Measurements from ENCODE around the gene AFF3. TPM values are rescaled to one million over a fixed set of nuclear protein-coding genes. Genes with fewer than 3 reads are reported as not detected.
"Not testable (repeated sequence)": the region's sequence is repeated elsewhere in the genome, so short reads cannot be mapped to it uniquely, and the experiment has no call there.

The AFF3 gene
- total RNA-seq, 1 experiment from 2014 or later, result 4.2 TPM

GRCh38 chr2:99692785-99693184 is 449.6 kb downstream of the AFF3 start:
- in situ Hi-C loops (cut with HindIII; ENCODE audit: low pct_unique_long_range_greater_than_20kb, low sequenced_read_pairs), result no loop called here
- DNase-seq (ENCODE audit: low read depth, low spot score), result peak; percentile 6

- DNase-seq (ENCODE audit: low read depth, low spot score), result no peak
- in situ Hi-C loops (cut with HindIII; ENCODE audit: low pct_unique_long_range_greater_than_20kb, low sequenced_read_pairs), result no loop called here
These were observed 450.5 kb downstream of the AFF3 start for GRCh38 chr2:99691926-99692325.

- no peak for DNase-seq (ENCODE audit: low read depth, low spot score)
- in situ Hi-C loops (cut with HindIII; ENCODE audit: low pct_unique_long_range_greater_than_20kb, low sequenced_read_pairs), result no loop called here
These were observed 453.1 kb downstream of the AFF3 start for GRCh38 chr2:99689145-99689742.

GRCh38 chr2:99688699-99689098 is 453.7 kb downstream of the AFF3 start:
- no peak for DNase-seq (ENCODE audit: low read depth, low spot score)
- in situ Hi-C loops (cut with HindIII; ENCODE audit: low pct_unique_long_range_greater_than_20kb, low sequenced_read_pairs), result no loop called here

- no peak for DNase-seq (ENCODE audit: low read depth, low spot score)
- in situ Hi-C loops (cut with HindIII; ENCODE audit: low pct_unique_long_range_greater_than_20kb, low sequenced_read_pairs), result no loop called here
These were observed 459.9 kb downstream of the AFF3 start for GRCh38 chr2:99682275-99683060.

- in situ Hi-C loops (cut with HindIII; ENCODE audit: low pct_unique_long_range_greater_than_20kb, low sequenced_read_pairs), result no loop called here
These were observed 461.4 kb downstream of the AFF3 start for GRCh38 chr2:99680946-99681345.

GRCh38 chr2:99679518-99679917 is 462.9 kb downstream of the AFF3 start:
- no peak for DNase-seq (ENCODE audit: low read depth, low spot score)
- in situ Hi-C loops (cut with HindIII; ENCODE audit: low pct_unique_long_range_greater_than_20kb, low sequenced_read_pairs), result no loop called here

More at GRCh38 chr2:99680946-99681345, 461.4 kb downstream of the AFF3 start:
- DNase-seq (ENCODE audit: low read depth, low spot score), result no peak

GRCh38 chr2:99678625-99679024 is 463.8 kb downstream of the AFF3 start:
- in situ Hi-C loops (cut with HindIII; ENCODE audit: low pct_unique_long_range_greater_than_20kb, low sequenced_read_pairs), result no loop called here
- no peak for DNase-seq (ENCODE audit: low read depth, low spot score)

GRCh38 chr2:99677814-99678213 is 464.6 kb downstream of the AFF3 start:
- in situ Hi-C loops (cut with HindIII; ENCODE audit: low pct_unique_long_range_greater_than_20kb, low sequenced_read_pairs), result no loop called here
- no peak for DNase-seq (ENCODE audit: low read depth, low spot score)

- DNase-seq (ENCODE audit: low read depth, low spot score), result no peak
- in situ Hi-C loops (cut with HindIII; ENCODE audit: low pct_unique_long_range_greater_than_20kb, low sequenced_read_pairs), result no loop called here
These were observed 467.2 kb downstream of the AFF3 start for GRCh38 chr2:99675130-99675661.

- in situ Hi-C loops (cut with HindIII; ENCODE audit: low pct_unique_long_range_greater_than_20kb, low sequenced_read_pairs), result no loop called here
- DNase-seq (ENCODE audit: low read depth, low spot score), result no peak
These were observed 468.3 kb downstream of the AFF3 start for GRCh38 chr2:99674090-99674489.

GRCh38 chr2:99672766-99673350 is 469.5 kb downstream of the AFF3 start:
- DNase-seq (ENCODE audit: low read depth, low spot score), result no peak
- in situ Hi-C loops (cut with HindIII; ENCODE audit: low pct_unique_long_range_greater_than_20kb, low sequenced_read_pairs), result no loop called here

GRCh38 chr2:99670768-99671734 is 471.3 kb downstream of the AFF3 start:
- in situ Hi-C loops (cut with HindIII; ENCODE audit: low pct_unique_long_range_greater_than_20kb, low sequenced_read_pairs), result no loop called here
- DNase-seq (ENCODE audit: low read depth, low spot score), result no peak

- DNase-seq (ENCODE audit: low read depth, low spot score), result no peak
- in situ Hi-C loops (cut with HindIII; ENCODE audit: low pct_unique_long_range_greater_than_20kb, low sequenced_read_pairs), result no loop called here
These were observed 476.1 kb downstream of the AFF3 start for GRCh38 chr2:99666256-99666655.

- in situ Hi-C loops (cut with HindIII; ENCODE audit: low pct_unique_long_range_greater_than_20kb, low sequenced_read_pairs), result no loop called here
- no peak for DNase-seq (ENCODE audit: low read depth, low spot score)
These were observed 478.7 kb downstream of the AFF3 start for GRCh38 chr2:99663641-99664040.

GRCh38 chr2:99662761-99663341 is 479.5 kb downstream of the AFF3 start:
- peak; percentile 93 for DNase-seq (ENCODE audit: low read depth, low spot score)

GRCh38 chr2:99661761-99662160 is 480.6 kb downstream of the AFF3 start:
- DNase-seq (ENCODE audit: low read depth, low spot score); in situ Hi-C loops (cut with HindIII; ENCODE audit: low pct_unique_long_range_greater_than_20kb, low sequenced_read_pairs): not testable (repeated sequence)

More at GRCh38 chr2:99662761-99663341, 479.5 kb downstream of the AFF3 start:
- in situ Hi-C loops (cut with HindIII; ENCODE audit: low pct_unique_long_range_greater_than_20kb, low sequenced_read_pairs), result no loop called here

All from SK-MEL-5 (cell line).